HL-60/S4 (cell line): ENCODE data around the gene CREB5.

Source experiments
- in situ Hi-C: fragments of 300-500 bp; cut with MboI; formaldehyde crosslinking; loops from 2 replicates; pipeline ENCODE4 v1.14.3; 2022; ENCODE audit warnings: low sequenced_read_pairs

The CREB5 gene

GRCh38 chr7:28671526-28671925, 259.2 kb downstream of the CREB5 start:
- in situ Hi-C loops, result no loop called here

- in situ Hi-C loops, result no loop called here
Observed at GRCh38 chr7:28672397-28672797, 260.1 kb downstream of the CREB5 start.

DNA sequence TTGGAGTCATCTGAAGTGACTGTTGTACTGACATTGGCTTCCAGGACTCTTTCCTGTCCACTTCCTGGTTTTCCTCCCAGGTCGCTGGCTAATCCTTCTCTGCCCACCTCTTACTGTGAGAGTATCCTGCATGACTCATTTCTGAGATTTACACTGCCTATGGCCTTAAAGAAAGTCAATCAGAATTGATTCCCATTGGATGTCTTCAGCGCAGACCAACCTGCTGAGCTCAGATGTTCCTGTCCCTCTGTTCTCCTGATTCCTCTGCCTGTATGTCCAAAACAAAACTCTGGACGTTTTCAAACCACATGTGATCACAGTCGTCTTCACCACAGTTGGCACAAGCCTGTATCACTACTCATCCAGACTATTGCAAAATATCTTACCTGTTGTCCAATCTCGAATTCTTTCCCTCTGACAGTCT, 262.1 kb downstream of the CREB5 start:
- in situ Hi-C loops, result no loop called here

- in situ Hi-C loops, result no loop called here
Observed at GRCh38 chr7:28675429-28675828, 263.1 kb downstream of the CREB5 start.

DNA sequence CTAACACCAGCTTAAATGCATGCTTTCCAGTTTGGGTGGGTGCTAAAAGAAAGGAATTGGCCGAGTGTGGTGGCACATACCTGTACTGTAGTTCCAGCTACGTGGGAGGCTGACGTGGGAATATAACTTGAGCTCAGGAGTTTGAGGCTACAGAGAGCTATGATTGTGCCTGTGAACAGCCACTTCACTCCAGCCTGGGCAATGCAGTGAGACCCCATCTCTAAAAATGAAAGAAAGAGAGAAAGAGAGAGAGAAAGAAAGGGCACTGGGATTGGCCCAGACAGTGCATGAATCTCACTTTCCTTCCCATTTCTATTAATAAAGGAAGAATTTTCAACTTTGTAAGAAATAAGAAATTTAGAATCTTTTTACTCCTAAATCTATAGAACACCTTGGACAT, 265.4 kb downstream of the CREB5 start:
- in situ Hi-C loops, result no loop called here

DNA sequence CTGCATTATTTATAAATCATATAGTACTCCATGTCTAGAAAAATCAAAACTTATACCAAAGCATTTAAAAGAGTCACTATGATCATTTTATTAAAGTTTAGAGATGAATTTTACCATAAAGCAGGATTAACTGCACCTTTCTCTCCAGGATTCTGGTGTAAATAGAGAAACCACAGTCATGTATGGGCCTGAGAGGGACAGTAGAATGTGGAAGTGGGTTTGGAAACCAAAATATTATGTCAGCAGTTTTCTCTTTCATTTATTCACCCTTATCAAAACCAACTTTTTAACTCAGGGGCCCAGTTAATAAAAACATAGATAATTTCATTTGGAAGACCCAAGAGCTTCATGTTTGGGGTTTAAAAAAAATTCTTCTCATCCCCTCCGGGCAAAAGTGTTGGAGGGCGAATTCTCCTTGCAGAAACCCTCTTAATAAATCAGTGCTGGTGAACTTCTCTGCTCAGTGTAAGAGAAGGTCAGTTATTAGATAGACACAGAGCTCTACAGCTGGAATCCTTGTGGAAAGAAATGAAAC, 266.2 kb downstream of the CREB5 start:
- in situ Hi-C loops, result no loop called here

DNA sequence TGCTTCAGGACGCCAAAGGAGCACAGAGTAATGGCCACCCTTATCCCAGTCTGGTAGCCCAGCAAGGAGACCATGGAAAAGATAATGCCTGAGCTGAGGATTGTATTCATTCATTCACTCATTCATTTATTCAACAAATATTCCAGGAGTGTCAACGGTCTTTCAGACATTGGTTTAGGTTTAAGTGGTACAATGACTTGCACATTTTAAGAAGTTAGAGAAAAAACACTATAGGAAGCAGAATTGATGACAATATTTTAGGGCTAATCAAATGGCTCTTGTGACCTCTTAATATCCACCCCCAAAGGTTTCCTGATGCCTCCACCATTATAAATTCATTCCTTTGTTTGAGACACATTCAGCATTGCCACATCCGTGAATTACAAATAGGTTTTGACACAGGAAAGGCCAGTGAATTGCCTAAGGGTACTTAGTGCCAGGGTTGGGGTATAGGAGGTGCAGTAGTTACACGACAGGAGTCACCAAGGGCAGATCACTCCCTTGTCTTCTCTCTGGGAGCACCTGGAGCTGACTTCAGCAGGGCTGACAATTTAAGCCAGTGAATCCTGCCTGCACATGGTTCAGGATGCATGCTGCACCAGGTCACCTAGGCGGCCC, 269.5 kb downstream of the CREB5 start:
- in situ Hi-C loops, result no loop called here

DNA sequence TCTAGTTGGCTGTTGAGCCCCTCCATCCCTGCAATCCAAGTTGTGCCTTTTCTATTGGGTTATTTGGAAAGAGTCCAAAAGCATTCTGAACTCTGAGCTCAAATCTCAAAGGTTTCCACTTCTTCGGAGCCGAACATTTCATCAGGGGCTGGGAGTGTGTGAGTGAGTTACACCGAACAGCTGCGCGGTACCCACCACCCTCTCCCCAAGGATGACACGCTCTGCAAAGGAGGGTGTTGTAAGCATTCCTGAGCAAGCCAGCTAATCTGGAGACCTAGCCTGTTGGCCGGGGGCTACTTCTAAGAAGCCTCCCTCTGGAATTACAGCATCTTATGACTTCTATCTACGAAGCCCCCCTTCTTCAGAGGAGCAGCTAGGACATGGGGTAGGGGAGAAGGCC, 270.5 kb downstream of the CREB5 start:
- in situ Hi-C loops, result no loop called here

- in situ Hi-C loops, result no loop called here
Observed at GRCh38 chr7:28684650-28685241, 272.4 kb downstream of the CREB5 start.

GRCh38 chr7:28685242-28685643, 272.9 kb downstream of the CREB5 start:
- in situ Hi-C loops, result no loop called here

DNA sequence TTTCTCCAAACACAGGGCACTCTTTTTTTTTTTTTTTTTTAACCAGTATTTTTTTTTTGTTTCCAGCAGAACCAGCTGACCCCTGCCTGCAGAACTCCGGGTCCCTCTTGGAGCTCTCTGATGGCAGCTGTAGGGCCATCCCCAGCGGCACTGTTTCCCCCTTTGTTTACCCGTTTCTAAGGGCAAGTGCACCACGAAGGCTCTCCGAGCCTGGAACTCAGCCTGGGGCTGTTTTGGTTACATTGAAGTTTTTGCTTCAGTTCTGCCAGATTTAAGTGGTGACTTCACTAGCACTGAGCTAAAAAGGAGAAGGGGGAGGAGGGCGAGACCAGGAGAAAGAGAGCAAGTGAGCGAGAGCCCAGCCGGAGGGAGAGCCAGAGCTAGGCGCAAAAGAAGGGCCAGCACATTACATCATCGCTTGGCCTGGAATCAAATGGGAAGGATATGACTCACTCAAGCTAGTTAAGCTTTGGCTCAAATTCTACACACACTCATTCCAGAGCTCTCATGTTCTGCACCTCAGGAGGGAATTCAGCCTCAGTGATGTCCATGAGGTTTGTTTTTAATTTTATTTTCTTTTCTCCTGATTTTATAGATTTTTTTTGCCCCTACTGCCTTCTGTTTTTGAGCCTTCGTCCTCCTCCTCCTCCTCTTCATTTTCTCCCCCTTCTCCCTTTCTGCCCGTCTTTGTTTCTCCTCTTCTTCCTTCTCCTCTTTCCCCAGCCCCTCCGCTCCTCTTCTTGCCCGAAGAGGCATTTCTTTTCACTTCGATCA, 273.5 kb downstream of the CREB5 start:
- in situ Hi-C loops, result no loop called here

GRCh38 chr7:28686418-28686800, 274.1 kb downstream of the CREB5 start:
- in situ Hi-C loops, result no loop called here

GRCh38 chr7:28687537-28687936, 275.2 kb downstream of the CREB5 start:
- in situ Hi-C loops, result no loop called here

DNA sequence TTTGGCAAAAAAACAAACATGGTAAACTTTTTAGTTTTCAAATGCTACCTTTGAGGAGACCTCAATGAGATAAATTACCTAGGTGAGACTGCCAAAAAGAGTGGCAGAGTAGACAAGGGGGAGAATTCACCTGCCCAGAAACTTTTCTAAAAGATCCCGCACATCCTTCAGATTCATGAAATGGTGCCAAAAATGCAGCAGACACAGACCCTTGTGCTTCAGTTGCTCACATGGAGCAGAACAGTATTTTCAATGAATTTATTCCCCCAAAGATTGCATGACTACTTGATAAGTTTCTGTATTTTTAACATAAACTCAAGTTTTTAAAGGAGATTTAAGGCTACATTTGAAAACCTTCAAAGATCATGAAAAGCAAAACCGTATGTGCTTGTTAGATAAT, 275.9 kb downstream of the CREB5 start:
- in situ Hi-C loops, result no loop called here

DNA sequence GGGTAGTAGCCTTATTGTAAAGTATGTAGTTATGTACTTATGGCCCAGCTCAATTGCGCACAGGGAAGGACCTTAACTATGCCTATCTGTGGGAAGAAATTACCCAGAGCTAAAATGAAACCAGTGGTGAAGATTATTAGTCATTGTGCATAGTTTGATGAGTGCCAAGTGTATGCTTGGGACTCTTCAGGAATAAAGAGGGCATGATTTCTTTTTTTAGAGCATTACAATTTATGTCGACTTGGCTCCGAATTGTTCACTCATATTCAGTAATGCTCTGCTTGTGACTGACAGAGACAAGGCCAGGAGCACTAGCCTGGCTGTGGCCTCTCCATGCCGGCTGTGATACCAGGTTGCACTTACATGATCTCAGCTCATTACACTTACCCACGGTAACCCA, 276.3 kb downstream of the CREB5 start:
- in situ Hi-C loops, result no loop called here

- in situ Hi-C loops, result no loop called here
Observed at GRCh38 chr7:28695300-28696295, 283.3 kb downstream of the CREB5 start.

GRCh38 chr7:28697913-28698563, 285.7 kb downstream of the CREB5 start:
- in situ Hi-C loops, result no loop called here

DNA sequence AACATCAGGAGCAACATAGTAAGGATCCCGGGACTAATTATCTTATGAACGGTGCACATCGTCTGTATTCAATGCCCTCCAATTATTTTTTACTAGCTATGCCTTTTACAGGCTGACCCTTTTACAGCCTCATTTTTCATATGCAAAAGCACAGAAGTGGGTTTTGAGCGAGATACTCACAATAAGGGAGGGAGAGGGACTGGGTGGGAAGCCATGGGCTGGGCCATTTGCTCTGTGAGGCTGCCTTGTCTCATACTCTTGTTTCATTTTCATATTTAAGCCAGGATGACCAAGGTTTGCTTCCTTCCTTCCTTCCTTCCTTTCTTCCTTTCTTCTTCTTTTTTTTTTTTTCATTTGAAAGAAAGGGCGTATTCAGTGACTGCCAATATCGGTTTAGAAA, 286.5 kb downstream of the CREB5 start:
- in situ Hi-C loops, result no loop called here

DNA sequence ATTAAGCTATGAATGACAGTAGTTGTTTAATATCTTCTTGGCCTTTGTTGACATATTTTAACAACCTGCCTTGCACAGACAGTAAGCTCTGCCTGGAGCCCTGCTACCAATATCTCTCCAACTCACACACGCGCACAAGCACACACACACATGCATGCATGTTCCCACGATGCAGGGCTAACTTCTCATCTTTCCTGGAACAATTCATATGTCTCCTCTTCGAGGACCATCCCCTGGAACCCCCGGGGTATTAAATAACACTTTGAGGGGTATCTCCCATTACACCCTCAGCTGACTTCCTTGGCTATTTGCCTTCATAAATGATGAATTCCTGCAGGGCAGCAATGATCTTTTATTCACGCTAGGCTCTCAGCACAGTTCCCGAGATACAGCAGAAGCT, 287.8 kb downstream of the CREB5 start:
- in situ Hi-C loops, result no loop called here

DNA sequence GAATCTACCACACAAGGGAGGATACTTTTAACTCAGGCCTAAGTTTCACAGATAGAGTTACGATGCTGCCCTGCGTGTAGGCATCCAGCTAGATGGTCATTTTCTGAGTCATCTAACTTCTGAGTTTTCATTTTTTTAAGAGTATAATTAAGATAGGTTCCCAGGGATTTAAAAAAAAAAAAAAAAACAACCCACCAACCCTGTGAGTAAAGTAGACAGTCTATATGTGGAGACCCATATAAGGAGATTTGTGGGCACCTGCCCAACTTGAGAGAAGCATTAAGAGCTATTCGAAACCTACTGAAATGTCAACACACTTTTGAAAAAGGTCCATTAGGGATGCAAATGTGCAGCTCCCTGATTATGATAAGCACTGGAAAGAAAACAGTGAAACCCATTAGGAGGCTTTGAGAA, 288.5 kb downstream of the CREB5 start:
- in situ Hi-C loops, result no loop called here
